Natural killer cell (primary cell): Measurements from ENCODE around the gene DPYSL3. TPM values are rescaled to one million over a fixed set of nuclear protein-coding genes. Genes with fewer than 3 reads are reported as not detected.

Experiments
- ATAC-seq, 3 donors: fragments of 150-1000 bp in 2 of 3; fragments of 200-7000 bp in 1 of 3; cut with Tn5 transposase; 1 replicate in 1 of 3; 2 replicates in 2 of 3; pipeline ENCODE4 v1.10.0; 2021; ENCODE audit warnings: mild to moderate bottlenecking in 2 of 3, moderate library complexity in 2 of 3
- DNase-seq, 2 donors: peaks; one replicate each; pipeline versions ENCODE4 v3.0.0 to v3.0.0-alpha.2; 2013 to 2021; ENCODE audit warnings: mixed read lengths in 1 of 2
- H3K27ac ChIP-seq: one replicate; pipeline ENCODE4 v1.5.1; 2013; ENCODE audit warnings: mild to moderate bottlenecking, low read length
- H3K27me3 ChIP-seq: one replicate; pipeline ENCODE4 v1.6.1; 2013; ENCODE audit warnings: low read length; ENCODE audit not compliant: control insufficient read depth, insufficient read depth
- H3K36me3 ChIP-seq: one replicate; pipeline ENCODE4 v1.6.1; 2013; ENCODE audit warnings: low read length; ENCODE audit not compliant: control insufficient read depth, insufficient read depth
- H3K4me1 ChIP-seq: one replicate; pipeline ENCODE4 v1.6.1; 2013; ENCODE audit warnings: low read length; ENCODE audit not compliant: control insufficient read depth, insufficient read depth
- H3K4me3 ChIP-seq: one replicate; pipeline ENCODE4 v1.5.1; 2013; ENCODE audit warnings: low read length
- H3K9me3 ChIP-seq: one replicate; pipeline ENCODE4 v1.6.1; 2013; ENCODE audit warnings: low read length; ENCODE audit not compliant: control insufficient read depth, insufficient read depth
- H3K27ac Mint-ChIP-seq, 2 donors: one replicate each; pipeline ENCODE4 v1.8.0; 2022; ENCODE audit warnings: mild to moderate bottlenecking in 2 of 2, mixed read lengths in 2 of 2, moderate library complexity in 1 of 2
- H3K27me3 Mint-ChIP-seq, 2 donors: one replicate each; pipeline ENCODE4 v1.8.0; 2022; ENCODE audit warnings: low read depth in 2 of 2, mixed read lengths in 2 of 2
- H3K36me3 Mint-ChIP-seq: one replicate; pipeline ENCODE4 v1.8.0; 2022; ENCODE audit warnings: mixed read lengths
- H3K4me1 Mint-ChIP-seq, 2 donors: one replicate each; pipeline ENCODE4 v1.8.0; 2022; ENCODE audit warnings: mixed read lengths in 2 of 2
- H3K4me3 Mint-ChIP-seq: one replicate; pipeline ENCODE4 v1.8.0; 2022; ENCODE audit warnings: mild to moderate bottlenecking, moderate library complexity, mixed read lengths
- H3K9me3 Mint-ChIP-seq, 2 donors: one replicate each; pipeline ENCODE4 v1.8.0; 2022; ENCODE audit warnings: mixed read lengths in 2 of 2
- CTCF ChIP-seq: fragments of 200-600 bp; IDR thresholded peaks from one replicate; pipeline ENCODE4 v1.8.0; 2022; ENCODE audit warnings: antibody characterized with exemption
- WGBS: methylation state at CpG from one replicate; pipeline ENCODE4 v1.1.7; 2013; ENCODE audit warnings: missing lambda C conversion rate; ENCODE audit not compliant: insufficient coverage; 5-methylcytosine and 5-hydroxymethylcytosine counted together
- intact Hi-C: fragments of 100-400 bp; cut with micrococcal nuclease; formaldehyde crosslinking; loops from one replicate; pipeline ENCODE4 v1.14.2; 2022
- total RNA-seq, 4 donors: library from RNA; stranded (reverse); fragments of 120-200 nt in 1 of 4; gene quantifications; one replicate each; pipeline versions ENCODE4 v1.2.3 to v1.2.4, GENCODE V29; 2013 to 2022

Gene DPYSL3
- total RNA-seq, 3 donors from 2014 or later (not counting 1 experiment from before 2014, with no cell fraction given) = not detected

GRCh38 chr5:147520450-147520849 lies 10.6 kb upstream of the DPYSL3 start:
- Histone ChIP-seq H3K4me1 (no peaks in the 10 kb centered on the region), H3K4me3 (no peak overlapping the region), H3K36me3 (no peaks in the 10 kb centered on the region), H3K9me3 (no peaks in the 10 kb centered on the region), H3K27ac (no peak overlapping the region), H3K27me3 (peaks cover 4% of the 10 kb centered on the region)
- DNase-seq (no peak), ATAC-seq (no peak)
- intact Hi-C loops = no loop called here
- WGBS = no CpG with 5 or more reads among the region's 1 CpG
- Mint-ChIP-seq H3K4me1 (no peaks in the 10 kb centered on the region), H3K9me3 (no peaks in the 10 kb centered on the region), H3K4me3 (no peak overlapping the region), H3K27me3 (peaks cover 7 to 17% of the 10 kb centered on the region in 2 donors), H3K36me3 (no peaks in the 10 kb centered on the region), H3K27ac (no peak overlapping the region)
- TF ChIP-seq CTCF = no peak

GRCh38 chr5:147519380-147519779 lies 9.5 kb upstream of the DPYSL3 start:
- Histone ChIP-seq H3K9me3 (no peaks in the 10 kb centered on the region), H3K4me3 (no peak overlapping the region), H3K4me1 (no peaks in the 10 kb centered on the region), H3K27ac (no peak overlapping the region), H3K36me3 (no peaks in the 10 kb centered on the region), H3K27me3 (peaks cover 4% of the 10 kb centered on the region)
- Mint-ChIP-seq H3K9me3 (no peaks in the 10 kb centered on the region), H3K4me1 (no peaks in the 10 kb centered on the region), H3K27ac (no peak overlapping the region), H3K4me3 (no peak overlapping the region), H3K36me3 (no peaks in the 10 kb centered on the region), H3K27me3 (peaks cover 7 to 17% of the 10 kb centered on the region in 2 donors)
- intact Hi-C loops = no loop called here
- no peak for ATAC-seq
- no peak for DNase-seq
- whole genome bisulfite sequencing = 43% methylated on average over 1 of the region's 1 CpG
- no peak for TF ChIP-seq CTCF

GRCh38 chr5:147517383-147517782 lies 7.5 kb upstream of the DPYSL3 start:
- H3K36me3 Mint-ChIP-seq = no peaks in the 10 kb centered on the region
- H3K9me3 Mint-ChIP-seq = no peaks in the 10 kb centered on the region
- no peak for ATAC-seq
- TF ChIP-seq CTCF = no peak
- H3K27ac Mint-ChIP-seq = no peak overlapping the region
- H3K4me3 Mint-ChIP-seq = no peak overlapping the region
- no CpG with 5 or more reads among the region's 1 CpG for WGBS
- Histone ChIP-seq H3K4me3 (no peak overlapping the region), H3K27me3 (peaks cover 4% of the 10 kb centered on the region), H3K9me3 (no peaks in the 10 kb centered on the region), H3K4me1 (no peaks in the 10 kb centered on the region), H3K27ac (no peak overlapping the region), H3K36me3 (no peaks in the 10 kb centered on the region)
- intact Hi-C loops = no loop called here
- peaks cover 10 to 17% of the 10 kb centered on the region in 2 donors for H3K27me3 Mint-ChIP-seq
- H3K4me1 Mint-ChIP-seq = no peaks in the 10 kb centered on the region
- no peak for DNase-seq

- H3K36me3 ChIP-seq = no peaks in the 10 kb centered on the region
- Mint-ChIP-seq H3K4me1 (peaks cover 0 to 2% of the 10 kb centered on the region in 2 donors), H3K36me3 (no peaks in the 10 kb centered on the region), H3K4me3 (no peak overlapping the region), H3K27me3 (peaks cover 16% of the 10 kb centered on the region in 2 donors), H3K27ac (no peak overlapping the region), H3K9me3 (no peaks in the 10 kb centered on the region)
- no peak overlapping the region for H3K27ac ChIP-seq
- no peak overlapping the region for H3K4me3 ChIP-seq
- intact Hi-C loops = no loop called here
- no peaks in the 10 kb centered on the region for H3K4me1 ChIP-seq
- 83% methylated on average over 2 of the region's 7 CpGs for WGBS
- DNase-seq = no peak
- peaks cover 2% of the 10 kb centered on the region for H3K27me3 ChIP-seq
- no peak for ATAC-seq
- TF ChIP-seq CTCF = no peak
- no peaks in the 10 kb centered on the region for H3K9me3 ChIP-seq
Measured at GRCh38 chr5:147515269-147515668, 5.4 kb upstream of the DPYSL3 start.
